Measurements from ENCODE around the gene KCNJ1.

Gene KCNJ1

GRCh38 chr11:128867277-128867676, at the start of gene KCNJ1:
Gene KCNJ1, minus strand, starts transcription at chr11:128867296. Its CDS starts 27,053 bp downstream, at chr11:128840243.
- no peak for DNase-seq (ENCODE audit: low read depth)

DNA sequence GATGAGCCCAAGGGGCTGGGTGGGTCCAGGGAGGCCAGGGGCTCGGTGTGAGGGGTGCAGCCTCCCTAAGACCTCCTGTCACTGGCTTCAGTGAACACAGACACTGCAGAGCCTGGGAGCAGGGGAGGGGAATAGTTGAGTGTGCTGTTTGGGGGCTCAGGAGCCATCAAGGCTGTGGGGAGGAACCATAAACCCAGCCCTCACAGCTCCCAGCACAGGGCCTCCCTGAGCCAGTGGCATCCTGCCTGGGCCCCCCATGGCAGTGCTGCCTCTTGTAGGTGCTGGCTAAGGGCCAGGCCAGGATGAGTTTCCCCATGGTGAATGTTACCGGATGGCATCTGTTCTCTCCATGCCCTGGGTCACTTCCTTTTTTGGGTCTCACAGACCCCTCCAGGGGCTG, 49.6 kb upstream of the KCNJ1 start:
- DNase-seq (ENCODE audit: low read depth), result no peak

DNA sequence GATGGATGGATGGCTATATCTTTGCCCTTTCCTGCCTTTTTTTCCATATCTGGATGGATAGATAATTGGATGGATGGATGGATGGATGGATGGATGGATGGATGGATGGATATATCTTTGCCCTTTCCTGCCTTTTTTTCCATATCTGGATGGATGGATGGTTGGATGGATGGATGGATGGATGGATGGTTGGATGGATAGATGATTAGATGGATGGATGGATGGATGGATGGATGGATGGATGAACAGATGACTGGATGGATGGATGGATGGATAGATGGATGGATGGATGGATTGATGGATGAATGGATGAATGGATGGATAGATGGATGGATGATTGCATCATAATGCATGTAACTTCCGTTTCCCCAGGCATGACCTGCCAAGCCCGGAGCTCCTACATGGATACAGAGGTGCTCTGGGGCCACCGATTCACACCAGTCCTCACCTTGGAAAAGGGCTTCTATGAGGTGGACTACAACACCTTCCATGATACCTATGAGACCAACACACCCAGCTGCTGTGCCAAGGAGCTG, 49.0 kb upstream of the KCNJ1 start:
- no peak for DNase-seq (ENCODE audit: low read depth)

GRCh38 chr11:128915149-128915521, 48.0 kb upstream of the KCNJ1 start:
- no peak for DNase-seq (ENCODE audit: low read depth)

GRCh38 chr11:128914216-128915148, 47.4 kb upstream of the KCNJ1 start:
- DNase-seq (ENCODE audit: low read depth), result no peak

- no peak for DNase-seq (ENCODE audit: low read depth)
These were observed 46.7 kb upstream of the KCNJ1 start for GRCh38 chr11:128913806-128914205.

- no peak for DNase-seq (ENCODE audit: low read depth)
These were observed 44.6 kb upstream of the KCNJ1 start for GRCh38 chr11:128911701-128912100.

DNA sequence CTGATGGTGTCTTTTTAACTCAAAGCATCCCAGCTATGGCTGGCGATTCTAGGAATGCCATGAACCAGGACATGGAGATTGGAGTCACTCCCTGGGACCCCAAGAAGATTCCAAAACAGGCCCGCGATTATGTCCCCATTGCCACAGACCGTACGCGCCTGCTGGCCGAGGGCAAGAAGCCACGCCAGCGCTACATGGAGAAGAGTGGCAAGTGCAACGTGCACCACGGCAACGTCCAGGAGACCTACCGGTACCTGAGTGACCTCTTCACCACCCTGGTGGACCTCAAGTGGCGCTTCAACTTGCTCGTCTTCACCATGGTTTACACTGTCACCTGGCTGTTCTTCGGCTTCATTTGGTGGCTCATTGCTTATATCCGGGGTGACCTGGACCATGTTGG, 44.1 kb upstream of the KCNJ1 start:
- no peak for DNase-seq (ENCODE audit: low read depth)

- no peak for DNase-seq (ENCODE audit: low read depth)
These were observed 43.5 kb upstream of the KCNJ1 start for GRCh38 chr11:128910576-128910975.

- no peak for DNase-seq (ENCODE audit: low read depth)
These were observed 42.5 kb upstream of the KCNJ1 start for GRCh38 chr11:128909438-128910125.

- peak; percentile 90 for DNase-seq (ENCODE audit: low read depth)
These were observed 41.5 kb upstream of the KCNJ1 start for GRCh38 chr11:128908391-128909246.

GRCh38 chr11:128907585-128907984, 40.5 kb upstream of the KCNJ1 start:
- DNase-seq (ENCODE audit: low read depth), result no peak

DNA sequence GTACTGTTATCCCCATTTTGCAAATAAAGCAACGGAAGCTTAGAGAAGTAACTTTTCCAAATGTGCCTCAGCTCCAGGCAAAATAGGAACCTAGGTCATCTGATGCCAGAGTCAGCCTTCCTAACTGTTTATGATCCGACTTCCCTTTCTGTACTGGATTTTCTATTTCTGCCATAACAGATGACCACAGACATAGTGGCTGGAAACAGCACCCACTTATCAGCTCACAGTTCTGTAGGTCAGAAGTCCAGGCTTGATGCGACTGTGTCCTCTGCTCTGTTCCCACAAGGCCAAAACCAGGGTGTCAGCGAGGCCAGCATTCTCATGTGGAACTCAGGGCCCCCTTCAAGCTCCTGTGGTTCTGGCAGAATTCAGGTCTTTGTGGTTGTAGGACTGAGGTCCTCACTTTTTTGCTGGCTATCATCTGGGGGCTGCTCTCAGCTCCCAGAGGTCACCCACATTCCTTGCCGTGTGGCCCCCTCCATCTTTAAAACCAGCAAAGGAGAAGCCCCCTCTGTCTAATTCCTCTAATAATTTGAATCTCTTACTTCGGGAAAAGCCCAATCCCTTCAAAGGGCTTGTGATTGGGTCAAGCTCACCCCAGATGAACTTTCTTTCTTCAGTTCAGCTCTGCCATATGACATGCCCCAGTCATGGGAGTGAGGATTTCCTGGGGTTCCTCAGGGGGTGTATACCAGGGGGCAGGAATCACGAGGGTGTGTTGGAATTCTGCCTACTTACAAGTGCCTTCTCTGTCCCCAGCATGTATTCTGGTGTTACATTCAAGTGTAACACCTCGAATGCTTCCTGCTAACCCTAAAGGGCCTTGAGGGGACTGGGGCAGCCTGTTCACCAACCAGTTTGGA, 39.3 kb upstream of the KCNJ1 start:
- DNase-seq (ENCODE audit: low read depth), result no peak

- DNase-seq (ENCODE audit: low read depth), result no peak
These were observed 38.5 kb upstream of the KCNJ1 start for GRCh38 chr11:128905345-128906184.

DNA sequence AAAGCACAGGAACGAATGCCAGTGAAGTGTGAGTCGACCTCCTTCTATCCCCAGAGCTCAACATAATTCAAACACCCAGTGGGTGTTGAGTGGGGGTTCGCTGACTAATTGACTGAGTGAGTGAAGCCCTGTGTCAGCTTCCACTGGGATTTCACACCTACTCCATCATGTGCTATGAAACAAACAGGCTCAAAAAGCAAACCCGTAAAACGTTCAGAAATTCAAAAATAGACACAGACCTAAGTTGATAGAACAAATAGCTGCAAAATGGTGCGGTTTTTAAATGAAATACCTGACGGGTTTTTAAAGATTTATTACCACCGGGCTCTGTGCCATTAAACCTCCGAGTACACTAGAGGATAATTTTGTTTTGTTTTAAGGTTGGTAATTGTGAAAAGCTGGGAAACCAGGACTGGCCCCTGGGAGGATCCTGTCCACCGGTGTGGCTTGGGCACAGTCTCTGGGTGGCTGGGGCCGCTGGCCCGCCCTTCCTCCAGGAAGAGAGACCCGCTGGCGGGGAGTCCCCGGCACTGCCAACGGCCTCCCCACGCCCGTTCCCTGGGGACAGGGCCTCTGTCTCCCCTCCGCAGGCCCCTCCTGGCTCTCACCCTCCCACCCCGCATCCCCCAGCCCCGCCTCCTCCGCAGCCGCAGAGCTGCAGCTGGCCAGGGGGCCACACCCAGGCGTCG, 37.7 kb upstream of the KCNJ1 start:
- DNase-seq (ENCODE audit: low read depth), result no peak

DNA sequence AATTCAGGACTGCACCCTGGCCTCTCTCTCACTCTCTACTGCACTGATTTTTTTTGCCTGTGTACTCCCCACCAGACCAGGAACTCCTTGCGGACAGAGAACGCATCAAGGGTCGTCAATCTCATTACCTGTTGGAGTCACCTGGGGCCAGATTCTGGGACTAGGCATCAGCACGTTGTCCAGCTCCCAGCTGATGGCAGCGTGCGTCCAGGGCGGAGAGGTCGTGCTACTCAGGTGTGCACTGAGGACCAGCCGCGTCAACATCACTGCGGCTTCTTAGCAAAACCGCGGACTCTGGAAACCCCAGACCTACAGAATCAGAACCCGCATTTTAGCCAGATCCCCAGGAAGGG, 37.2 kb upstream of the KCNJ1 start:
- no peak for DNase-seq (ENCODE audit: low read depth)

DNA sequence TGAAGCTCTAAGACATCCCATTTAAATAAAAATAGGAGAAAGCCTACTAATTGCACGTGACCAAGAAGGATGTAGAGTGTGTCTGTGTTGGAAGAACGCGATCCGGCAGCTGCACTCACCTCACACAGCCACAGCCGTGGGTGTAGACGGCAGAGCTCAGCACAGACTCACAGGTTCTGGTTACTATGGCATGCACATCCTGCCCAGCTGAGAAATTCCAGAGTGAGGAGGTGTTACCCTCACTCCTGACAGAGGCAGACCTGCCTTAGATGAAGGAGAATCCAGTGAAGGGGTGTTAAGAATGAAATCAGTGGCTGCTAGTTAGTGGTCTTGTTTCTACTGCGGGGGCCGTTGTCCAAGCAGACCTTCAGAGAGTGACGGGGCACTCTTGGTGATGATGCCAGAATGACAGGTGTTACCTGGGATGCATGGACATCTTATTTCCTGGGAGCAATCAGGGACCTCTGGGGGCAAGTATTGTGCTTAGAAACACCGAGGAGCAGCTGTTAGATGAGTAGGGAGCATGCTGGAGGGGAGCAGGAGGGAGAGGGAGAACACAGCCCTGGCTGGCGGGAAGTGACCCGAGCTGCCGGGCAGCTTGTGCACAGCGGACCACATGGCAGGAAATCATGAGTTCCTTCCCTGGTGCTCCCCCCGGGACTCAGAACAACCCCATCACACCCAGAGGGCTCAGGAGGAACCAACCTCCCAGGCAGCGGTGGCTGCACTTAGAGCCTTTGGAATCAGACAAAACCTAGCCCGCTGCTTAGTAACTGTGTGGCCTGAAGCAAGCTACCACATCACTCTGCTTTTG, 36.4 kb upstream of the KCNJ1 start:
- DNase-seq (ENCODE audit: low read depth), result no peak

GRCh38 chr11:128902515-128903066, 35.5 kb upstream of the KCNJ1 start:
- no peak for DNase-seq (ENCODE audit: low read depth)
